Retina (tissue), 1 donor: ENCODE measurements around the gene PAX8.
A peak's percentile ranks its signal among the peaks of the same experiment; 100 is the strongest.

Experiments
- DNase-seq: peaks from one replicate; pipeline ENCODE4 v3.0.0-alpha.2; 2016

PAX8 gene

GRCh38 chr2:113219889-113220641 lies 58.7 kb downstream of the PAX8 start:
- DNase-seq: no peak

GRCh38 chr2:113219525-113219888 lies 59.2 kb downstream of the PAX8 start:
- no peak for DNase-seq

- no peak for DNase-seq
These were observed 59.7 kb downstream of the PAX8 start for GRCh38 chr2:113219092-113219441.

GRCh38 chr2:113218283-113219091 lies 60.2 kb downstream of the PAX8 start:
- no peak for DNase-seq

GRCh38 chr2:113217455-113218282 lies 61.1 kb downstream of the PAX8 start:
- peak; percentile 70 for DNase-seq

- DNase-seq: no peak
These were observed 61.7 kb downstream of the PAX8 start for GRCh38 chr2:113216891-113217454.

GRCh38 chr2:113216321-113216720 lies 62.4 kb downstream of the PAX8 start:
- DNase-seq: no peak

GRCh38 chr2:113215056-113215455 lies 63.7 kb downstream of the PAX8 start:
- no peak for DNase-seq

GRCh38 chr2:113214141-113214540 lies 64.6 kb downstream of the PAX8 start:
- no peak for DNase-seq

GRCh38 chr2:113213061-113213930 lies 65.4 kb downstream of the PAX8 start:
- no peak for DNase-seq

GRCh38 chr2:113212245-113213060 lies 66.3 kb downstream of the PAX8 start:
- peak; percentile 68 for DNase-seq

- DNase-seq: no peak
These were observed 67.3 kb downstream of the PAX8 start for GRCh38 chr2:113211226-113212105.

- no peak for DNase-seq
These were observed 69.0 kb downstream of the PAX8 start for GRCh38 chr2:113209646-113210171.

- no peak for DNase-seq
These were observed 69.6 kb downstream of the PAX8 start for GRCh38 chr2:113209011-113209645.

GRCh38 chr2:113208396-113208795 lies 70.3 kb downstream of the PAX8 start:
- no peak for DNase-seq

GRCh38 chr2:113207021-113207420 lies 71.7 kb downstream of the PAX8 start:
- no peak for DNase-seq

GRCh38 chr2:113206251-113206650 lies 72.5 kb downstream of the PAX8 start:
- DNase-seq: no peak

- DNase-seq: peak; percentile 86
These were observed 74.7 kb downstream of the PAX8 start for GRCh38 chr2:113203901-113204519.

- DNase-seq: no peak
These were observed 75.5 kb downstream of the PAX8 start for GRCh38 chr2:113203217-113203530.
